KMS-11 (cell line): ENCODE measurements around the gene TIMM44.

ENCODE experiments used
- H2AFZ ChIP-seq: fragments of 200-600 bp; sonication (generic); 2 replicates; pipeline ENCODE4 v1.6.1; 2016; ENCODE audit warnings: antibody characterized with exemption, mixed run types, low read depth
- H3K27ac ChIP-seq: fragments of 200-600 bp; sonication (generic); 2 replicates; pipeline ENCODE4 v1.6.1; 2016; ENCODE audit warnings: mild to moderate bottlenecking, mixed run types
- H3K27me3 ChIP-seq: fragments of 200-600 bp; sonication (generic); 2 replicates; pipeline ENCODE4 v1.6.1; 2017; ENCODE audit warnings: mild to moderate bottlenecking, low read depth, mixed run types, moderate library complexity; ENCODE audit not compliant: insufficient read depth
- H3K36me3 ChIP-seq: fragments of 200-600 bp; sonication (generic); 2 replicates; pipeline ENCODE4 v1.6.1; 2017; ENCODE audit warnings: mild to moderate bottlenecking, mixed run types; ENCODE audit not compliant: insufficient read depth
- H3K4me1 ChIP-seq: fragments of 200-600 bp; sonication (generic); 2 replicates; pipeline ENCODE4 v1.6.1; 2016; ENCODE audit warnings: mild to moderate bottlenecking, low read depth, mixed run types; ENCODE audit not compliant: poor library complexity, severe bottlenecking
- H3K4me2 ChIP-seq: fragments of 200-600 bp; sonication (generic); 2 replicates; pipeline ENCODE4 v1.7.0; 2016; ENCODE audit warnings: mild to moderate bottlenecking, mixed run types
- H3K4me3 ChIP-seq: fragments of 200-600 bp; sonication (generic); IDR thresholded peaks from 2 replicates; pipeline ENCODE4 v1.6.1; 2017; ENCODE audit warnings: low read depth, low read length, mixed read lengths; ENCODE audit not compliant: insufficient read depth
- H3K79me2 ChIP-seq: fragments of 200-600 bp; sonication (generic); 2 replicates; pipeline ENCODE4 v1.6.1; 2016; ENCODE audit warnings: low read depth, mixed run types; ENCODE audit not compliant: insufficient read depth
- H3K9ac ChIP-seq: fragments of 200-600 bp; sonication (generic); 2 replicates; pipeline ENCODE4 v1.6.1; 2016; ENCODE audit warnings: mild to moderate bottlenecking, mixed run types
- H4K20me1 ChIP-seq: fragments of 200-600 bp; sonication (generic); 2 replicates; pipeline ENCODE4 v1.6.1; 2016; ENCODE audit warnings: mild to moderate bottlenecking, mixed run types; ENCODE audit not compliant: insufficient read depth
- TF ChIP-seq, protein P1 (sequence below): fragments of 200-600 bp; sonication (generic); conservative IDR thresholded peaks from 2 replicates; pipeline ENCODE4 v1.6.1; 2017; ENCODE audit warnings: low read depth, mild to moderate bottlenecking, antibody characterized with exemption, low read length, moderate library complexity, mixed read lengths

TIMM44 gene

GRCh38 chr19:7924651-7925170, 18.8 kb downstream of the TIMM44 start:
- Histone ChIP-seq H3K4me3 (no peak overlapping the region), H3K4me1 (peaks cover 6% of the 10 kb centered on the region), H3K27me3 (no peaks in the 10 kb centered on the region), H3K79me2 (no peaks in the 10 kb centered on the region), H4K20me1 (no peaks in the 10 kb centered on the region), H3K36me3 (no peaks in the 10 kb centered on the region), H3K27ac (no peak overlapping the region), H3K4me2 (peak overlapping the region; percentile 48), H2AFZ (no peak overlapping the region), H3K9ac (no peak overlapping the region)
- TF ChIP-seq, protein P1, sequence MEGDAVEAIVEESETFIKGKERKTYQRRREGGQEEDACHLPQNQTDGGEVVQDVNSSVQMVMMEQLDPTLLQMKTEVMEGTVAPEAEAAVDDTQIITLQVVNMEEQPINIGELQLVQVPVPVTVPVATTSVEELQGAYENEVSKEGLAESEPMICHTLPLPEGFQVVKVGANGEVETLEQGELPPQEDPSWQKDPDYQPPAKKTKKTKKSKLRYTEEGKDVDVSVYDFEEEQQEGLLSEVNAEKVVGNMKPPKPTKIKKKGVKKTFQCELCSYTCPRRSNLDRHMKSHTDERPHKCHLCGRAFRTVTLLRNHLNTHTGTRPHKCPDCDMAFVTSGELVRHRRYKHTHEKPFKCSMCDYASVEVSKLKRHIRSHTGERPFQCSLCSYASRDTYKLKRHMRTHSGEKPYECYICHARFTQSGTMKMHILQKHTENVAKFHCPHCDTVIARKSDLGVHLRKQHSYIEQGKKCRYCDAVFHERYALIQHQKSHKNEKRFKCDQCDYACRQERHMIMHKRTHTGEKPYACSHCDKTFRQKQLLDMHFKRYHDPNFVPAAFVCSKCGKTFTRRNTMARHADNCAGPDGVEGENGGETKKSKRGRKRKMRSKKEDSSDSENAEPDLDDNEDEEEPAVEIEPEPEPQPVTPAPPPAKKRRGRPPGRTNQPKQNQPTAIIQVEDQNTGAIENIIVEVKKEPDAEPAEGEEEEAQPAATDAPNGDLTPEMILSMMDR, result no peak

GRCh38 chr19:7924241-7924640, 19.2 kb downstream of the TIMM44 start:
- H4K20me1 ChIP-seq, result no peaks in the 10 kb centered on the region
- no peaks in the 10 kb centered on the region for H3K79me2 ChIP-seq
- TF ChIP-seq, protein P1, result no peak
- H3K27ac ChIP-seq, result no peak overlapping the region
- no peaks in the 10 kb centered on the region for H3K27me3 ChIP-seq
- H2AFZ ChIP-seq, result no peak overlapping the region
- H3K4me3 ChIP-seq, result no peak overlapping the region
- no peak overlapping the region for H3K4me2 ChIP-seq
- peaks cover 10% of the 10 kb centered on the region for H3K4me1 ChIP-seq
- H3K9ac ChIP-seq, result no peak overlapping the region
- no peaks in the 10 kb centered on the region for H3K36me3 ChIP-seq

DNA sequence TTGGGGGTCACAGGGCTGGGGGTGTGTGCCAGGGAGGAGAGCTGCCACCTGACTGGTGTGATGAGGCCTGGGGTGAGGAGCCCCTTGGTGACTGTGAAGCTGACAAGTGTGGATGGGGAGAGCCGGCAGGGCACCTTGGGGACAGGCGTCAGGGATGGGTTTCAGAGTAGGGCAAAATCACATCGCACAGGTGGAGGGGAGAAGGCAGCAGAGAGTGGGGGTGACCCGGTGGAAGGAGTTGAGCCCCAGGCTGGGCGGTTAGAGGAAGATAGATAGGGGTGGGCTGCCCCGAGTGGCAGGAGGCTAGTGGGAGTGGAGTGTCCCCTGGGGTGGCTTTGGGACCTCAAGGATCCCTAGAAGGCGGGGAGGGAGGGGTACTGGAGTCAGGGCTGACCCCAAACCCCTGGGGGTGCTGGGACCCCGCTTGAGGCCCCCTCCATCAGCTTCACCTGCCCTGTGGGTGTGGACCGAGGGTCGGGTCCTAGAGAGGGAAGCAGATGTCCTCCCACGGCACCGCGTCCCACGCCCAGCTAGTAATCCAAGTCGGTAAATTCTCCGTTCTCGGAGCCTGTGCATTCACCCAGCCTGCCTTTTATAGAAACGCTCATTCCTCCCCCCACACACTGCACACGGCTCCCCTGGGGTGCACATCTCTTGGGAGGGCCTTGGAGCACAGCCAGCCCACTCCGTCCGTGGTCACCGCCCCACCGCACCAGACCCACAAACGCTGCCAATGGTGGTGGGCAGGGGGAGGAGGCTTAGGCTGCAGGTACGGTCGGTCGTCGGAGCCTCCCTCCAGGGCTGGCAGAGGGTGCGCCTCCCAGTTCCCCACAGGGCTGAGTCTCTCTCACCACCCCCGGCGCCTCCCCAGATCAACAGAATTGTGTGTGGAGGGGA, 19.9 kb downstream of the TIMM44 start:
- Histone ChIP-seq H3K9ac (no peak overlapping the region), H4K20me1 (no peaks in the 10 kb centered on the region), H3K36me3 (no peaks in the 10 kb centered on the region), H3K4me2 (no peak overlapping the region), H3K27me3 (0 out of 2 replicates have a peak, but pooled peaks cover 1% of the 10 kb centered on the region), H2AFZ (no peak overlapping the region), H3K4me1 (peaks cover 14% of the 10 kb centered on the region), H3K27ac (no peak overlapping the region), H3K79me2 (no peaks in the 10 kb centered on the region), H3K4me3 (no peak overlapping the region)
- TF ChIP-seq, protein P1, result no peak

DNA sequence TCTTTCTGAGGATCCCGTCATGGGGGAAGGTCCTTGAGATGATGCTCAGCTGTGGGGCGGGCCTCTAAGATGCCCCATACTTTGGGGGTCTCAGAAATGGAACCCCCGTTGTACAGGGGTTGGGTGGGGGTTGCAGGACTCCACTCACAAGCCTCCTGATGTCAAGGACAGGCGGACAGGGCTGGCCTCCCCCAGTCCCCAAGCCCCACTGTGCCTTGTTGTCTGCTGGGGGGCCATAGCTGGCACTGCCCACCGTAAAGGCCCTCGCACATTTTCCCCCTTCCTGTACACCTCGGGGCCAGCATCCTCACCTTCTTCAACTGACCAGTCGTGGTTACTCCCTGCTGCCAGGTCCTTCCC, 20.6 kb downstream of the TIMM44 start:
- Histone ChIP-seq H3K9ac (no peak overlapping the region), H2AFZ (no peak overlapping the region), H3K4me3 (no peak overlapping the region), H3K4me2 (no peak overlapping the region), H4K20me1 (no peaks in the 10 kb centered on the region), H3K27ac (no peak overlapping the region), H3K27me3 (peaks cover 8% of the 10 kb centered on the region; the same call in 1 of the 2 replicates), H3K36me3 (no peaks in the 10 kb centered on the region), H3K79me2 (no peaks in the 10 kb centered on the region), H3K4me1 (peaks cover 14% of the 10 kb centered on the region)
- TF ChIP-seq, protein P1, result no peak
